Iris pigment epithelial cell (primary cell): Measurements from ENCODE around the gene MYBPC1.
"Not testable (repeated sequence)": the region's sequence is repeated elsewhere in the genome, so short reads cannot be mapped to it uniquely, and the experiment has no call there.

Experiments
- DNase-seq: peaks from one replicate; pipeline ENCODE4 v3.0.0-alpha.2; 2011; ENCODE audit warnings: low read depth

The MYBPC1 gene, protein sequence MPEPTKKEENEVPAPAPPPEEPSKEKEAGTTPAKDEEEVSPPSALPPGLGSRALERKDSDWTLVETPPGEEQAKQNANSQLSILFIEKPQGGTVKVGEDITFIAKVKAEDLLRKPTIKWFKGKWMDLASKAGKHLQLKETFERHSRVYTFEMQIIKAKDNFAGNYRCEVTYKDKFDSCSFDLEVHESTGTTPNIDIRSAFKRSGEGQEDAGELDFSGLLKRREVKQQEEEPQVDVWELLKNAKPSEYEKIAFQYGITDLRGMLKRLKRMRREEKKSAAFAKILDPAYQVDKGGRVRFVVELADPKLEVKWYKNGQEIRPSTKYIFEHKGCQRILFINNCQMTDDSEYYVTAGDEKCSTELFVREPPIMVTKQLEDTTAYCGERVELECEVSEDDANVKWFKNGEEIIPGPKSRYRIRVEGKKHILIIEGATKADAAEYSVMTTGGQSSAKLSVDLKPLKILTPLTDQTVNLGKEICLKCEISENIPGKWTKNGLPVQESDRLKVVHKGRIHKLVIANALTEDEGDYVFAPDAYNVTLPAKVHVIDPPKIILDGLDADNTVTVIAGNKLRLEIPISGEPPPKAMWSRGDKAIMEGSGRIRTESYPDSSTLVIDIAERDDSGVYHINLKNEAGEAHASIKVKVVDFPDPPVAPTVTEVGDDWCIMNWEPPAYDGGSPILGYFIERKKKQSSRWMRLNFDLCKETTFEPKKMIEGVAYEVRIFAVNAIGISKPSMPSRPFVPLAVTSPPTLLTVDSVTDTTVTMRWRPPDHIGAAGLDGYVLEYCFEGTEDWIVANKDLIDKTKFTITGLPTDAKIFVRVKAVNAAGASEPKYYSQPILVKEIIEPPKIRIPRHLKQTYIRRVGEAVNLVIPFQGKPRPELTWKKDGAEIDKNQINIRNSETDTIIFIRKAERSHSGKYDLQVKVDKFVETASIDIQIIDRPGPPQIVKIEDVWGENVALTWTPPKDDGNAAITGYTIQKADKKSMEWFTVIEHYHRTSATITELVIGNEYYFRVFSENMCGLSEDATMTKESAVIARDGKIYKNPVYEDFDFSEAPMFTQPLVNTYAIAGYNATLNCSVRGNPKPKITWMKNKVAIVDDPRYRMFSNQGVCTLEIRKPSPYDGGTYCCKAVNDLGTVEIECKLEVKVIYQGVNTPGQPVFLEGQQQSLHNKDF

DNA sequence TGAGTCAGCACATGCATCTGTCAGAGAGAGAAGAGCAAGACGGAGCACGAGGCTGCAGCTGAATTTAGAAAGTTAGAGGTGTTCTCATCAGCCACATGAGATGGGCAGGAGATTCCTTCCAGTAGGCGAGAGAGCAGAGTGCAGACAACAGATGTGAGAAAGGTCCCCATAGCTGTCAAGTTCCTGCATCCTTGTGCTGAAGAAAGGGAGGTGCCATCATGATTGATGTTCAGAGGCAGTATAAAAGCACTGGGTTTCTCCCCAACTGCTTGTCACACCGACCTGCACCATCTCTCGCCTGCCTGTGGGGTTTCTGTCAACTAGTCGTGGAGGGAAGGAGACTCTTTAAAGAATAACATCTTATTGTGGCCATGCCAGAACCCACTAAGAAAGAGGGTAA lies at the start of gene MYBPC1:
MYBPC1 (plus strand) TSS at position 272 of the 400 bp plus-strand sequence; CDS start at position 372, 100 bp downstream.
- no peak for DNase-seq

DNA sequence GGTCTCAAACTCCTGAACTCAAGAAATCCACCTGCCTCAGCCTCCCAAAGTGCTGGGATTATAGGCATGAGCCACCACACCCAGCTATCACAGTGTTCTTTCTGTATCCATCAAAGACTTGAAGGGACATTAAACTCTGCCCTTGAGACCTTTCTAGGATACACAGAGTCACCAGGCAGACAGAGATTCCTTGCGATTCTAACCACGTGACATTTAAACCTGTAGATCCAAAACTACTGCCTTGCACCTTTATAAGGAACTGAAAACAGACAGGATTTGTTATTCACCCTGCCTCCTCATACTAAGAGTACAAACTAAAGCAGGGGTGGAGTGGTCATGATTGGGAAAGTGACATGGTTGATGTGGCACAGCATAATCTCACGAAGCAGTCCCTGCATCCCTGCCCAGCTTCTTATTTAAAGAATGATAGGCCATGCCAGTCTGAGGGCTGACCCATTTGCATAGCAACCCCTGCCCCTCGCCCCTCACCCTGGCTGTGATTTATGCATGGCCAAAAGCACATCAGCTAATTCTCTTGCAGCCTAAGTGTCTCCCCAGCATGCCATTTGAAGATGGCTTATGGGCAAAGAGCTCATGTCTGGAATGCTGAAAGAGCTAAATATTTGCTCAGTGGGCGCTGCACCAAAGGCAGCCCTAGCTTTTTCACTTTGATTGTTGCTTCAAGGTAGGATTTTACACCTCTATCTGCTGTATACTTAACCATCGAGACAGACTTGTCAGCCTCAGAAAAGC lies 43.2 kb upstream of the MYBPC1 start:
- DNase-seq: no peak

DNA sequence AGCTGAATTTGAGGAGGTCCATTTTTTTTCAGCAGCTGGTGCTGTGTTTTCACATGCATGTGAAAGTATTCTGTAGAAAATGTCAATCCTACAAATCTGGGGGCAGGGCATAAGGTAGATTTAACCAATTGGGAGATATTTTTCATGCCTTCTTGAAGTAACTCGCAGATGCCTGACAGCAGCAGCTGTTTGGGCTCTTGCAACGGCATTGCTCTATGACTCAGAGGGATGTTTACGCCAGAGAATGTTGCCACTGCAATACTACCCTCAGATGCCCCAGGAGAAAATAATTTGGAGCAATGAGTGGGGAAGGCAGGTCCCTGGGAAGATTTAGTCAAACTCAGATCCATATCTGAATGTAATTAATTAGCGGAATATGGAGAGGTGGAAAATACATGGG lies 42.5 kb upstream of the MYBPC1 start:
- DNase-seq: peak; percentile 90

DNA sequence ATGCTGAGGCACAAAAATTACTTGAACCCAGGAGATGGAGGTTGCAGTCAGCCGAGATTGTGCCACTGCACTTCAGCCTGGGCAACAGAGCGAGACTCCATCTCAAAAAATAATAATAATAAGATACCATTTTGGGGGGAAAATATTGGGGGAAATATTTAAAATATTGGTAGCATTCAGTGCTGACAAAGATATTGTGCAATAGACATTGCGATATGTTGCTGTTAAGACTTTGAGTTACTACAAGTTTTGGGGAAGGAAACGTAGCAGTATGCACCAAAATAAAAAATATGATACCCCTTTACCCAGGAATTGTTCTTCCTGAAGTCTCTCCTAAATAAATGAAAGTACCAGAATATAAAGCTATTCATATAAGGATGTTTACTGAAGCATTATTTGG lies 37.7 kb upstream of the MYBPC1 start:
- DNase-seq: no peak

DNA sequence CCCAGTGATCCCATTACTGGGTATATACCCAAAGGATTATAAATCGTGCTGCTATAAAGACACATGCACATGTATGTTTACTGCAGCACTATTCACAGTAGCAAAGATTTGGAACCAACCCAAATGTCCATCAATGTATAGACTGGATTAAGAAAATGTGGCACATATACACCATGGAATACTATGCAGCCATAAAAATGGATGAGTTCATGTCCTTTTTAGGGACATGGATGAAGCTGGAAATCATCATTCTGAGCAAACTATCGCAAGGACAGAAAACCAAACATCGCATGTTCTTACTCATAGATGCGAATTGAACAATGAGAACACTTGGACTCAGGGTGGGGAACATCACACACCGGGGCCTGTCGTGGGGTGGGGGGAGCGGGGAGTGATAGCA lies 36.0 kb upstream of the MYBPC1 start:
- DNase-seq: not testable (repeated sequence)

DNA sequence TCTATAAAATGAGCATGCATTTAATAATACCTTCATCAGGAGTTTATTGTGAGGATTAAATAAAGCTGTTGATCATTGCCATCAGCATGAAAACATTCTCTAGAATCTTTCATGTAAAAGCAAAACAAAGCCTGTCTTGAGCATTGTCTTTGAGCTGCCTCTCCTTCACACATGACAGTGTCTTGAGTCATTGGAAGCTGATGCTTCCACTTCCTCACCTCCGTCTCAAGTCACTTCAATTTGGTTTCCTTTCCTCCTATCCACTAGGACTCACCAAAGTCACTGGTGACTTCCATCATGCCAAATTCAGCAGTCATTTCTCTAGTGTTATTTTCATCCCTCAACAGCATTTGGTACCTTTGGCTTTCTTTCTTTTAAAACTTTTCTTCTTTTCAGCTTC lies 31.6 kb upstream of the MYBPC1 start:
- DNase-seq: peak; percentile 3

DNA sequence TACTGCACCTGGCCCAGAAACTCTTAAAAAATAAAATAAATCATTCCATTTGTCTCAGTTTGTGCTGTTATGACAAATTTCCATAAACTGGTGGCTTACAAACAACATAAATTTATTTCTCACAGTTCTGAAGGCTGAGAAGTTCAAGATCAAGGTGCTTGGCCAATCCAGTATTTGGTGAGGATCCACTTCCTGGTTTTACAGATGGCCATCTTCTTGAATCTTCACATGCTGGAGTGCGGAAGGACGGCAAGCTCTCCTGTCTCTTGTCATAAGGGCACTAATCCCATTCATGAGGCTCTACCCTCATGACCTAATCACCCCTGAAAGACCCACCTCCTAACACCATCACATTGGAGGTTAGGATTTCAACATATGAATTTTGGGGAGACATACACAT lies 29.9 kb upstream of the MYBPC1 start:
- no peak for DNase-seq

DNA sequence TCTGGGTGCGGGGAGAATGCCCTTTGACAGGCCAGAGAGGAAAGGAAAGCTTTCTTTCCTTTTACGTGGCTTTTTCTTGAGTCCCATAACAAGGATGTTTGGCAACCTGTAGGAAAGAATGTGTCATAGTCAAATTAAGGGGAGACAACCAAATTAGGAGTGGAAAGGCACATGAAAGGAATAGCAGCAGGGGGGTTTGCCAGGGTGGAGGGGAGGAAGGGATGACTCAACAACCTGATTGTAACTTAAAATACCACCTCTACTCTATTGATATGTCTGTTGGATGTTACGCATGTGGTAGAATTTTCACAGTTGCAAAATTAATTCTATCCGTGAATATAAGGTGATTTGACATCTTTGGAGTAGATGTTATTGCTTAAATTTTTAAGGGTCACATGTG lies 28.5 kb upstream of the MYBPC1 start:
- no peak for DNase-seq

DNA sequence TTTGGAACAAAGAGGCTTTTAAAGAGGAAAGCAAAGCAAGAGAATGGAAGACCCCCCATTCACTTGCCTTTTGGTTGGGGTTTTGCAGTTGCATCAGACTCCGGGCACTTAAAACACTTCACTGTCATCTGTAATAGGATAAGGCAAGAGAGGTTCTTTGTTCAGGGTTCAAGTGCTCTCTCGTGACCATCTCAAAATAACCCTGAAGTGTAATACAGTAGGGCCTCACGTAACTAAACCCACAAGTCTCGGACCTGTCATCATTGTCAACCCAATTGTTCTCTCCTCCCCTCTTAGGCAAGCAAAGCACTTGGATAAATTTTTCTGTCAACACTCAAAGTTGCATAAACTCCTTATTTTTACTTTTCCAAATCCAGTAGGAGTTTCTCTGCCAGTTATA lies 26.9 kb upstream of the MYBPC1 start:
- DNase-seq: no peak

DNA sequence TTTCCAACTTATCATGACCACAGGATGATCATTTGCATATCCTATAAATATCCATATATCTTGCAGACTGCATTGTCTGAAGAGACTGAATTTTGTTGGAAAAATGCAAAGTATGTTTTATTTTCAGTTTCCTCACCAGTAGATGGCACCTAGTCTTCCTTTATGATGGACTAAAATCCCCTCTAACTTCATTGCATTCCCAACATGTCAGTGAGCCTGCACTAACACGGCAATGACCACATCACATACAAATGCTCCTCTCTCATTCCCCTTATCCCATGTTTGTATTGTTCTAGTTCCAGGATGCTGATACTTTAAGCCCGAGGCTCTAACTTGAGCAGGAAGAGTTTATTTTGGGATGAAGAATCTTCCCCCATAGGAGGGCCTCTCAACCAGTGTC lies 24.7 kb upstream of the MYBPC1 start:
- peak; percentile 81 for DNase-seq

DNA sequence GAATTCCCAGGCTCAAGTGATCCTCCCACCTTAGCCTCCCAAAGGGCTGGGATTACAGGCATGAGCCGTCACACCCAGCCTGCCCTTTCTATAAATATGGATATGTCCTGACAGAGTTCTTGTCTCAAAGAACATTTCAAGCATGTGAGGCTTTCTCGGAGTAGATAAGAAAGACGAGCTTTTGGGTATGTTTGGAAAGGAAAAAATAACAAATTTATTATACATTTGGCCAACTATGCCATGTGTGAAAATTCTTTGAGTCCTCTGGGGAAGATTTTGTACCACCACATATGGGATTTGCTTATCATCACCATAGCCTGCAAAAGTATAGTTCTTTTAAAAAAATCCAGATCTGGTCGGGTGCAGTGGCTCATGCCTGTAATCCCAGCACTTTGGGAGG lies 23.7 kb upstream of the MYBPC1 start:
- DNase-seq: no peak

DNA sequence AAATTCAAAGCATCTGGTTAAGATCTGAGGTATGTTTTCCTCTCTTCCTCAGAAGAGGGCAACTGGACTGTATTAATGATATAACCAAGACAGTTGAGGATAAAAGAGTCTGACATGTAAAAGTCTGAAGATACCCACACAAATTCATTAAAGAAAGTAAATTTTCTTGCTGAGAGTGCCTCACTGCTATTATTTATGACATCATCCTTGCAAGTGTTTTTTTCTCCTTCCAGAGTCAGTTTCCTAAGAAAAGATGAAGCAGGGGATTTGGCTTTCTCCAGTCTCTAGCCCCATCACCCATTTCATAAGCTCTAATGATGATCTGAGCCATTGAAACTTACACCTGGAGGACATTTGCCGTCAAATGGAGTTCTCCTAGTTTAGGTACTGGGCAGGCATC lies 21.0 kb upstream of the MYBPC1 start:
- DNase-seq: no peak

DNA sequence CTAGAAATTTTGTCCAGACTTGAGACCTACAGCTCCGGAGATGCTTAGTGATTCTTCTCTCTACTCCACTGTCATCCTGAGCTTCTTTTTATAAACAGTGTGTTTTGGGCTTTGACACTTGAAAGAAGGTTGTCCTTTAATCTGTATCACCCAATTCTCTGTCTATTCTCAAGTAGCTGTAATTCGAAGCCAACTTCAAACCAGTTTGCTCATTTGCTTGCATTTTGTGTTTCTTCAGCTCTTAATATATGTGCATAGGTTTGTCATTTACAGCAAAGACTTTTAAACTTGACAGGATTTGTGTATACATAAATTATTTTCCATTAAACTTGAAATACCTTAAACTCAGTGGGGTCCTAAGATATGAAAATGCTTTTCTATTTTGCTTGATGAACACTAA lies 16.4 kb upstream of the MYBPC1 start:
- DNase-seq: no peak

DNA sequence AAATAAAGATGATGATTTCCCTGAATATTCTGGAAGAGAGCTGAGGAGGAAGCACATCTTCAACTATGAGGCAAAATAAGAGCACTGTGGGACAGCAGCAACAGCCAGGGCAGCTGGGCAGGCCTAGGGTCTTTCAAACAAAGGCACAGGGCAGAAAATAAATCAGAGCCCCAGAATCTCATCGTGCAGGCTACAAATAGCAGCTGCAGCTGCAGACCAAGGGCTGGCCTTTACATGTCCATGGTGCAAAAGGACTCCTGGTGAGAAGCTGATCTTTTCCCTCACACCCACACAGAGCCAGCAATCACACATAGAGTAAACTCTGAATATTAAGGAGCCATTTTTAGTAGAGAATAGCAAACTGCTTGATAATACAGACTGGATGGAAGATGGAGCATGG lies 13.6 kb upstream of the MYBPC1 start:
- DNase-seq: no peak

DNA sequence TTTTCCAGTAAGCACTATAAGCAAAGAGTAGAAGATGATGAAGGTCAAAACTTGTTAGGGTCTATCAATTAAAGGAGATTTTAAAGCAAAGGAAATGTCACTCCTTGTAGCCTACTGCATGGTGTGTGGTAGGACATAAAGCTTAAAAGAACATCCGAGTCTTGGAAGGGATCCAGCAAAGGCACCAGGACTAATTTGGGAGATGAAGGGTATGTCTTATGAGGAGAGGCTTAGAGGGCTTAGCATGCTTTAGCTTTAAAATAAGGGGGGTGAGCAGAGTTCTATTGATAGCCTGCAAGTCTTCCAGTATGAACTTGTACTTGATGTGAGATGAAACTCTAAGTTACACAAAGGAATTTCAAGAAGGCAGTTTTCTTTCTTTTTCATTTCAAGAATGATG lies 11.8 kb upstream of the MYBPC1 start:
- DNase-seq: no peak

DNA sequence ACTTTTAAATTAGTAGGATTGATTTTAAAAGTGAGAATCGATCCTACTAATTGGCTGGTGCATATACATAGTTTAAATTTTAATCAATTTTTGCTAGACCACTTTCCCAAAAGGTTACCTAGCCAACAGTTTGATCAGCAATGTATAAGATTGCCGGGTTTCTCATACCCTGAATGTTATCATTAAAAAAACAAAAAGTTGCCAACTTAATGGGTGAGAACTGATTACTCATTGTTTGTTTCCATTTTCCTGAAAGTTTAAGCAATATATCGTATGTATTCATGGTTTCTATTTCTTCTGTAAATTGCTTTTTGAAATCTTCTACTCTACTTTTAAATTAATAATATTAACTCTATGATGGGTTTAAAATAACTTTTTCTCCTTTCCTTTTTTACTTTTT lies 4.4 kb upstream of the MYBPC1 start:
- no peak for DNase-seq

DNA sequence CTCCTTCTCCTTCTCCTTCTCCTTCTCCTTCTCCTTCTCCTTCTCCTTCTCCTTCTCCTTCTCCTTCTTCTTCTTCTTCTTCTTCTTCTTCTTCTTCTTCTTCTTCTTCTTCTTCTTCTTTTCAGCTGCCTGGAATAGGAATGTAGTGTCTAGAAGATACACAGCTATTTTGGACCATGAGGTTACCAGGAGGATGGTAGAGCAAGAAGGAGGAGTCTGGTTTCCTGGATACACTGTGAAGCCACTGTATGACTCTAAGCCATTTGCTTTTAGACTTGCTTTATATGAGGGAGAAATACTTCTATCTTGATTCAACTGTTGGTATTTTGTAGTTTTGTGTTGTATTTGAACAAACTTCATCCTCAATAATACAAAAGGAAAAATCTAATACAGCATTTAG lies 3.0 kb upstream of the MYBPC1 start:
- no peak for DNase-seq

DNA sequence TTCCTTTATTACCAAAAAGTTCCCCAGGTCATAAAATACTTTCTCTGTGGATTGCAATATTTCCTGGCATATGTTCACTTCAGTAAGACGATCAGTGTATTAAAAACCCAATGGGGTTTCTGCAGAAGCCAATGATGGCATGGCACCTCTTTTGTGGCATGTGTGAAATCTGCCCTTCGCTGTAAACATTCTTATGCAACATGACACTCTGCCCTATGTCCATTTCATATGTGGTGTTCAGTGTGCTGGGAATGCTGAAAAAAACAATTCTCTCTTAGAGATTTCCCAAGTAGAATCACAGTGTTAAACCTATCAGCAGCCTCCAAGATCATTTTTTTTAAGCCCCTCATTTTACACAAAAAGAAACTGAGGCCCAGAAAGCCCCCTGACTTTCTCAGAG lies 2.3 kb upstream of the MYBPC1 start:
- no peak for DNase-seq

DNA sequence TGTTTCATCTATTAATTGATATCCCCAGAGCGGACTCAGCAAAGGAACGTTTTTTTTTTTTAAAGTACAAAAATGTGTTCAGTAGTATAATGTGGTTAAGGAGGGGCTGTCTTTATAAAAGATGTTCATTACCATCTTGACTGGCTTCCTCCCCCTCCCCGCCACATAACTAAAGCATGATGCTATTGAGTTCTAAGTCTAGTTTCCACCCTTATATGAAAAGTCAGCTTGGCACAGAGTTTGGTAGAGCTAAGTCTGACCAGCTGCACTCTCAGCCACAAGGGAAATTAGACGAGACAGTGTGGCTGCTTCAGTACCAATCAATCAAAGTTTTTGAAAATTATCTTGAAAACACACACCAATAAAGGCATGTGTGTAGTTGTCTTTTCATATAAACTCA lies 1.9 kb upstream of the MYBPC1 start:
- DNase-seq: no peak

DNA sequence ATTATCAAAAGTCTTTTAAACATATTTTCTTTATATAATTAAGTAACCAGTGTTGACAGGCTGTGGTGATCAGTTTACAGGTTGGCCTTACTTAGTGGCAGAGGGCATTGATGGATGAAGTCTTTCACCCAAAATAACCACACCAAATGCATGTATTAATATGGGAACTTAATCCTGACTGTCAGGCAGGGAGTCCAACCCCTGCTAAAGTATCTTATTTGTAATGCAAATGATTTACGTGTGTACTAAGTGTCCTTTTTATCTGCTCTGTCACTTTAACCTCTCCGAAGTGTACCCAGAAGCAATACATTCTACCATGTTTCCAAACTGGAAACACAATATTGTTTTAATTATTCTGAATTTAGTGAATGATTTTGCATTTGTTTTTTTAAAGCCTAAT lies 1.4 kb downstream of the MYBPC1 start:
- no peak for DNase-seq

DNA sequence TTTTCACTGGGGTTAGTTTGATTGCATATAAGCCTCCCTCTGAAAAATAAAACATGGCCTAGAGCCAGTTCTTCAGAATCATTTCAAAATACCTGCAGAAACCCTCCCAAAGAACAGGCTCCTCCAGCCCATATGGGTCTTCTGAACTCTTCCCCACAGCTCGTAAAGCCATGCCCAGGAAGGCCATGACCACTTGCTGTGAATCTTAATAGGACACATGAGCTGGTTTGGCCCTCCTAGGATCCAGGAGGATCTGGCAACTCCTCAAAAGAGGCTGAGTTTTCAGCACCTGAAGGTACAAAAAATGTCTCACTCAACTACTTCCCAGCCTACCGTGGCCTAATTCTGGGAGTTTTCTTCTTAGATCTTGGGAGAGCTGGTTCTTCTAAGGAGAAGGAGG lies 2.4 kb downstream of the MYBPC1 start:
- DNase-seq: no peak

DNA sequence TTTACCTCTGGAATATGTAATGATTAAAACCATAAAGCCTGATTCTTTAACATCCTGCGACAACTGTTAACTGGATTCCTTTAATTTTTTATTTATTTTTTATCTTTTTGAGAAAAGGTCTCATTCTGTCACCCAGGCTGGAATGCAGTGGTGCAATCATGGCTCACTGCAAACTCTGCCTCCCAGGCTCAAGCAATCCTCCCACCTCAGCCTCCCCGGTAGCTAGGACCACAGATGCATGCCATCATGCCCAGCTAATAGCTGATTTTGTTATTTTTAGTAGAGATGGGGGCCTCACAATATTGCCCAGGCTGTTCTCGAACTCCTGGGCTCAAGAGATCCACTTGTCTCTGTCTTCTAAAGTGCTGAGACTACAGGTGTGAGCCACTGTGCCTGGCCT lies 3.7 kb downstream of the MYBPC1 start:
- DNase-seq: no peak
